ENCODE measurements around the gene TACR2. TPM values are rescaled to one million over a fixed set of nuclear protein-coding genes. Genes with fewer than 3 reads are reported as not detected.
A peak's percentile ranks its signal among the peaks of the same experiment; 100 is the strongest.

Gene TACR2
- total RNA-seq, 1 donor from 2014 or later = not detected

GRCh38 chr10:69367469-69367868, 49.2 kb downstream of the TACR2 start:
- Histone ChIP-seq H3K4me1 (ENCODE audit: control insufficient read depth in 3 of 3, insufficient read depth in 3 of 3, low read length in 3 of 3) (peaks cover 23 to 52% (median 28%) of the 10 kb centered on the region in 3 donors), H3K27ac (ENCODE audit: low read depth, low read length) (peak overlapping the region; percentile 27)

GRCh38 chr10:69366738-69367137, 50.0 kb downstream of the TACR2 start:
- Histone ChIP-seq H3K4me3 (ENCODE audit: low read length in 3 of 3) (no peak overlapping the region), H3K36me3 (ENCODE audit: control insufficient read depth in 3 of 3, insufficient read depth in 3 of 3, low read length in 3 of 3) (peaks cover 36 to 52% (median 46%) of the 10 kb centered on the region in 3 donors), H3K9me3 (ENCODE audit: control insufficient read depth in 3 of 3, low read length in 3 of 3) (no peaks in the 10 kb centered on the region), H3K27me3 (ENCODE audit: control insufficient read depth in 3 of 3, insufficient read depth in 3 of 3, low read length in 3 of 3) (no peaks in the 10 kb centered on the region), H3K27ac (ENCODE audit: low read depth, low read length) (peak overlapping the region; percentile 27), H3K4me1 (ENCODE audit: control insufficient read depth in 3 of 3, insufficient read depth in 3 of 3, low read length in 3 of 3) (peaks cover 29 to 50% (median 35%) of the 10 kb centered on the region in 3 donors), H3K9ac (ENCODE audit: low read depth in 1 of 3, low read length in 3 of 3) (peak overlapping the region in 2 of 3 donors; percentile 21 to 60)

More at GRCh38 chr10:69367469-69367868, 49.2 kb downstream of the TACR2 start:
- H3K4me3 ChIP-seq (ENCODE audit: low read length in 3 of 3) = no peak overlapping the region
- peak overlapping the region in 2 of 3 donors; percentile 14 to 28 for H3K9ac ChIP-seq (ENCODE audit: low read depth in 1 of 3, low read length in 3 of 3)
- H3K9me3 ChIP-seq (ENCODE audit: control insufficient read depth in 3 of 3, low read length in 3 of 3) = no peaks in the 10 kb centered on the region
- peaks cover 36 to 52% (median 47%) of the 10 kb centered on the region in 3 donors for H3K36me3 ChIP-seq (ENCODE audit: control insufficient read depth in 3 of 3, insufficient read depth in 3 of 3, low read length in 3 of 3)
- no peaks in the 10 kb centered on the region for H3K27me3 ChIP-seq (ENCODE audit: control insufficient read depth in 3 of 3, insufficient read depth in 3 of 3, low read length in 3 of 3)

GRCh38 chr10:69364232-69364940, 52.3 kb downstream of the TACR2 start:
- Histone ChIP-seq H3K9ac (ENCODE audit: low read depth in 1 of 3, low read length in 3 of 3) (no peak overlapping the region), H3K4me1 (ENCODE audit: control insufficient read depth in 3 of 3, insufficient read depth in 3 of 3, low read length in 3 of 3) (peaks cover 52 to 72% (median 58%) of the 10 kb centered on the region in 3 donors), H3K36me3 (ENCODE audit: control insufficient read depth in 3 of 3, insufficient read depth in 3 of 3, low read length in 3 of 3) (peaks cover 17 to 34% (median 30%) of the 10 kb centered on the region in 3 donors), H3K27ac (ENCODE audit: low read depth, low read length) (peak overlapping the region; percentile 94), H3K27me3 (ENCODE audit: control insufficient read depth in 3 of 3, insufficient read depth in 3 of 3, low read length in 3 of 3) (no peaks in the 10 kb centered on the region), H3K4me3 (ENCODE audit: low read length in 3 of 3) (no peak overlapping the region), H3K9me3 (ENCODE audit: control insufficient read depth in 3 of 3, low read length in 3 of 3) (no peaks in the 10 kb centered on the region)

- Histone ChIP-seq H3K9me3 (ENCODE audit: control insufficient read depth in 3 of 3, low read length in 3 of 3) (no peaks in the 10 kb centered on the region), H3K4me1 (ENCODE audit: control insufficient read depth in 3 of 3, insufficient read depth in 3 of 3, low read length in 3 of 3) (peaks cover 59 to 77% (median 63%) of the 10 kb centered on the region in 3 donors), H3K9ac (ENCODE audit: low read depth in 1 of 3, low read length in 3 of 3) (peak overlapping the region in 1 of 3 donors; percentile 76), H3K4me3 (ENCODE audit: low read length in 3 of 3) (no peak overlapping the region), H3K27me3 (ENCODE audit: control insufficient read depth in 3 of 3, insufficient read depth in 3 of 3, low read length in 3 of 3) (no peaks in the 10 kb centered on the region), H3K27ac (ENCODE audit: low read depth, low read length) (peak overlapping the region; percentile 94), H3K36me3 (ENCODE audit: control insufficient read depth in 3 of 3, insufficient read depth in 3 of 3, low read length in 3 of 3) (peaks cover 10 to 27% (median 23%) of the 10 kb centered on the region in 3 donors)
Measured at GRCh38 chr10:69363666-69364065, 53.1 kb downstream of the TACR2 start.

GRCh38 chr10:69362471-69362954, 54.2 kb downstream of the TACR2 start:
- H3K9ac ChIP-seq (ENCODE audit: low read depth in 1 of 3, low read length in 3 of 3) = peak overlapping the region; percentile 22 to 76 (median 55)
- H3K9me3 ChIP-seq (ENCODE audit: control insufficient read depth in 3 of 3, low read length in 3 of 3) = no peaks in the 10 kb centered on the region
- peaks cover 8 to 19% (median 18%) of the 10 kb centered on the region in 3 donors for H3K36me3 ChIP-seq (ENCODE audit: control insufficient read depth in 3 of 3, insufficient read depth in 3 of 3, low read length in 3 of 3)
- peaks cover 63 to 84% (median 65%) of the 10 kb centered on the region in 3 donors for H3K4me1 ChIP-seq (ENCODE audit: control insufficient read depth in 3 of 3, insufficient read depth in 3 of 3, low read length in 3 of 3)
- peak overlapping the region in 2 of 3 donors; percentile 23 to 56 for H3K4me3 ChIP-seq (ENCODE audit: low read length in 3 of 3)
- H3K27ac ChIP-seq (ENCODE audit: low read depth, low read length) = peak overlapping the region; percentile 94
- H3K27me3 ChIP-seq (ENCODE audit: control insufficient read depth in 3 of 3, insufficient read depth in 3 of 3, low read length in 3 of 3) = no peaks in the 10 kb centered on the region

GRCh38 chr10:69361303-69361614, 55.5 kb downstream of the TACR2 start:
- no peaks in the 10 kb centered on the region for H3K9me3 ChIP-seq (ENCODE audit: control insufficient read depth in 3 of 3, low read length in 3 of 3)
- H3K27ac ChIP-seq (ENCODE audit: low read depth, low read length) = peak overlapping the region; percentile 94
- H3K9ac ChIP-seq (ENCODE audit: low read depth in 1 of 3, low read length in 3 of 3) = peak overlapping the region in 1 of 3 donors; percentile 58
- no peaks in the 10 kb centered on the region for H3K27me3 ChIP-seq (ENCODE audit: control insufficient read depth in 3 of 3, insufficient read depth in 3 of 3, low read length in 3 of 3)
- peaks cover 53 to 71% (median 54%) of the 10 kb centered on the region in 3 donors for H3K4me1 ChIP-seq (ENCODE audit: control insufficient read depth in 3 of 3, insufficient read depth in 3 of 3, low read length in 3 of 3)
- H3K4me3 ChIP-seq (ENCODE audit: low read length in 3 of 3) = peak overlapping the region; percentile 37 to 52 (median 41)
- H3K36me3 ChIP-seq (ENCODE audit: control insufficient read depth in 3 of 3, insufficient read depth in 3 of 3, low read length in 3 of 3) = peaks cover 6 to 13% (median 6%) of the 10 kb centered on the region in 3 donors

- no peaks in the 10 kb centered on the region for H3K27me3 ChIP-seq (ENCODE audit: control insufficient read depth in 3 of 3, insufficient read depth in 3 of 3, low read length in 3 of 3)
- peak overlapping the region; percentile 37 to 52 (median 41) for H3K4me3 ChIP-seq (ENCODE audit: low read length in 3 of 3)
- peaks cover 52 to 68% (median 54%) of the 10 kb centered on the region in 3 donors for H3K4me1 ChIP-seq (ENCODE audit: control insufficient read depth in 3 of 3, insufficient read depth in 3 of 3, low read length in 3 of 3)
- peak overlapping the region; percentile 94 for H3K27ac ChIP-seq (ENCODE audit: low read depth, low read length)
- no peaks in the 10 kb centered on the region for H3K9me3 ChIP-seq (ENCODE audit: control insufficient read depth in 3 of 3, low read length in 3 of 3)
- H3K36me3 ChIP-seq (ENCODE audit: control insufficient read depth in 3 of 3, insufficient read depth in 3 of 3, low read length in 3 of 3) = peaks cover 3 to 8% (median 5%) of the 10 kb centered on the region in 3 donors
- H3K9ac ChIP-seq (ENCODE audit: low read depth in 1 of 3, low read length in 3 of 3) = peak overlapping the region; percentile 11 to 66 (median 43)
Measured at GRCh38 chr10:69360485-69361302, 56.0 kb downstream of the TACR2 start.

GRCh38 chr10:69359594-69359993, 57.1 kb downstream of the TACR2 start:
- Histone ChIP-seq H3K27ac (ENCODE audit: low read depth, low read length) (peak overlapping the region; percentile 94), H3K36me3 (ENCODE audit: control insufficient read depth in 3 of 3, insufficient read depth in 3 of 3, low read length in 3 of 3) (peaks cover 0 to 3% (median 0%) of the 10 kb centered on the region in 3 donors), H3K9me3 (ENCODE audit: control insufficient read depth in 3 of 3, low read length in 3 of 3) (no peaks in the 10 kb centered on the region), H3K9ac (ENCODE audit: low read depth in 1 of 3, low read length in 3 of 3) (peak overlapping the region; percentile 20 to 66 (median 46)), H3K4me3 (ENCODE audit: low read length in 3 of 3) (peak overlapping the region in 2 of 3 donors; percentile 9 to 29), H3K4me1 (ENCODE audit: control insufficient read depth in 3 of 3, insufficient read depth in 3 of 3, low read length in 3 of 3) (peaks cover 52 to 62% (median 54%) of the 10 kb centered on the region in 3 donors), H3K27me3 (ENCODE audit: control insufficient read depth in 3 of 3, insufficient read depth in 3 of 3, low read length in 3 of 3) (no peaks in the 10 kb centered on the region)

GRCh38 chr10:69359148-69359547, 57.6 kb downstream of the TACR2 start:
- Histone ChIP-seq H3K4me1 (ENCODE audit: control insufficient read depth in 3 of 3, insufficient read depth in 3 of 3, low read length in 3 of 3) (peaks cover 50 to 58% (median 54%) of the 10 kb centered on the region in 3 donors), H3K4me3 (ENCODE audit: low read length in 3 of 3) (no peak overlapping the region), H3K36me3 (ENCODE audit: control insufficient read depth in 3 of 3, insufficient read depth in 3 of 3, low read length in 3 of 3) (peaks cover 0 to 3% (median 0%) of the 10 kb centered on the region in 3 donors), H3K9me3 (ENCODE audit: control insufficient read depth in 3 of 3, low read length in 3 of 3) (no peaks in the 10 kb centered on the region), H3K9ac (ENCODE audit: low read depth in 1 of 3, low read length in 3 of 3) (peak overlapping the region in 2 of 3 donors; percentile 20 to 66), H3K27me3 (ENCODE audit: control insufficient read depth in 3 of 3, insufficient read depth in 3 of 3, low read length in 3 of 3) (no peaks in the 10 kb centered on the region), H3K27ac (ENCODE audit: low read depth, low read length) (peak overlapping the region; percentile 94)

Measured in skeletal muscle tissue (tissue), 4 donors.